GM12874 (cell line): Measurements from ENCODE around the gene DPP10.

Source experiments
- TF ChIP-seq, protein P1 (sequence below): IDR thresholded peaks from 2 replicates; pipeline ENCODE4 v1.5.1; 2011; ENCODE audit warnings: low read depth, mild to moderate bottlenecking, control low read depth, low read length, moderate library complexity; ENCODE audit not compliant: insufficient read depth

DPP10 gene

DNA sequence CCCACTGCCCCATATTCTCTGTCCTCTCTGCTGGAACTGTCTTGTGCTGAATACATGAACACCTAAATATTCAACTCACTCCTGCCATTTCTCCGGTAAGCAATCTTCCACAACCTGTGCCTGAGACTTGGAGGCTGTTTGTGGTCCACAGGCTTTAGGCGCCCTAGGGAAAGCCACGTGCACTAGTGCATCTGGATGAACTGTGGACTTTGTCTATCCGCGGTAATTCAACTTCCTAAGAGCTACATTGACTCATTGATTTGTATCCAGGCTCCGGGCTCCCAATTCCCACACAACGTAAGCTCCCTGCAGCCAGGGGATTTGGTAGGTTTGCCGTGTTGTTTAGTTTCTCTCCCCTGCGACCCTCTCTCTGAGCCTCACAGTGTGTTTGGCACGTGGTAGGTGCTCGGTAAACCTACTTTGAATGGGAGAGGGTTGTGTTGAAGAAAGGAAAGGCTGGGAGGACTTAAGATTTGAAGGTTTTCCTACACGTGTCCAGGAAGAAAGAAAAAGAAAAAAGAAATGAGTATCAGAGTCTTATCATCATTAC, 718.2 kb downstream of the DPP10 start:
- TF ChIP-seq, protein P1, sequence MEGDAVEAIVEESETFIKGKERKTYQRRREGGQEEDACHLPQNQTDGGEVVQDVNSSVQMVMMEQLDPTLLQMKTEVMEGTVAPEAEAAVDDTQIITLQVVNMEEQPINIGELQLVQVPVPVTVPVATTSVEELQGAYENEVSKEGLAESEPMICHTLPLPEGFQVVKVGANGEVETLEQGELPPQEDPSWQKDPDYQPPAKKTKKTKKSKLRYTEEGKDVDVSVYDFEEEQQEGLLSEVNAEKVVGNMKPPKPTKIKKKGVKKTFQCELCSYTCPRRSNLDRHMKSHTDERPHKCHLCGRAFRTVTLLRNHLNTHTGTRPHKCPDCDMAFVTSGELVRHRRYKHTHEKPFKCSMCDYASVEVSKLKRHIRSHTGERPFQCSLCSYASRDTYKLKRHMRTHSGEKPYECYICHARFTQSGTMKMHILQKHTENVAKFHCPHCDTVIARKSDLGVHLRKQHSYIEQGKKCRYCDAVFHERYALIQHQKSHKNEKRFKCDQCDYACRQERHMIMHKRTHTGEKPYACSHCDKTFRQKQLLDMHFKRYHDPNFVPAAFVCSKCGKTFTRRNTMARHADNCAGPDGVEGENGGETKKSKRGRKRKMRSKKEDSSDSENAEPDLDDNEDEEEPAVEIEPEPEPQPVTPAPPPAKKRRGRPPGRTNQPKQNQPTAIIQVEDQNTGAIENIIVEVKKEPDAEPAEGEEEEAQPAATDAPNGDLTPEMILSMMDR = no peak

DNA sequence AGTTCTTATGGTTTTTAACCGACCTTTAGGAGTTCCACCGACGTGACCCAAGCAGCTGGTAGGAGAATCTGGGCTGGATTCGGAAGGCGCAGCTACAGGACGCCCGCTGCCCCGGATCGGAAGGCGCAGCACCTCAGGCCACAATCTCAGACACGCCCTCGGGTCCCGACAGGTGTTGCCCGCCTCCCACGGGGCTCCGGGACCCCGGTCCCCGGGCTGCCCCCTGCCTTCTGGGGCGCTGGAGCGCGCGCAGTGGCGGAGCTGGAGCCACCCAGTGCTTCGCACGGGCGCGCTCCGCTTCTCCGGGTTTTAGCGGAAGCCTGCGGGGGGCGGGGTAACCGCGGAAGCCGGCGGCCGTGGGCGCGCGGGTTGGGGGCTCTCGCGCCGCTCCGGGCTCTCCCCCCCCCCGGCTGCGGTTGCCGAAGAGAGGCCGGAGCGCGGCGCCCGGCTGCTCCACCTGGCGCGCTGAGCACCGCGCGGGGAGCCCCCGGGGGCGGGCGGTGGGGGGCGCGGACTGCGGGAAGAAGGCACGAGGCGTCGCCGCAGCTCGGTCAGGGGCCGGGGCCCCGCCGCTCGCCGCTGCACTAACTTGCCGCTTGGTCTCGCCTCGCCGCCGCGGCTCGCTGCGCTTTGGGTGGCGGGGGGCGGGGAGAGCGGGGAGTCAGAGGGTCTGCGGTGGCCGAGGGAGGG, 718.8 kb downstream of the DPP10 start:
- TF ChIP-seq, protein P1 = no peak

DNA sequence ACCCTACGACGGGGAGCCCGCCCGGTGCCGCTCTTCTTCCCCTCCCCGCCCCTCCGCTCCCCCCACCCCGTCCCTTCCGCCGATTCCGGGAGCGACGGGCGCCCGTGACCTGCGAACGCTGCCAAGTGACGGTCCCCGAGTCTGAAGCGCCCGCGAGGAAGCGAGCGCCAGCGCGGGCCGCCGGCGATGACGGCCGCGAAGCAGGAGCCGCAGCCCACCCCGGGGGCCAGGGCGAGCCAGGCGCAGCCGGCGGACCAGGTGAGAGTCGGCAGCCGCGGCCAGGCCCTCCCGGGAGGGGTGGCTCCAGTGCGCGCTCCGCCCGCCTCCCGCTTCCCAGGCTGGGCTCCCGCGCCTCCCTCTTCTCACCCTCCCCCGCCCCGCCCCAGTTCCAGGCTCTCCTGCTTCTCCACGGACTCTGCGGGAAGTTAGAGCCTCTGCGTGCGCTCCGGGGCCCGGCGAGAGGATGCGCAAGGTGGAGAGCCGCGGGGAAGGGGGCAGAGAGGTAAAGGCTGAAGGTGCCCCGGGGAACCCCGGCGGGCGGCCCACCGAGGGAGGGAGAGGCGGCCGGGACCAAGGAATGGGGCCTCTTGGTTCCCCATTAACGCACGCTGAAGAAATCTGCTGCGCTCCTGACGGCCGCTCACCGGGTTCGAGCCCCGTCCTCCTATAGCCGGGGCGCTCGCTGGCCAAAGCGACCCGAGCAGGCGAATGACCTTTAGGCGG, 719.5 kb downstream of the DPP10 start:
- TF ChIP-seq, protein P1 = no peak

DNA sequence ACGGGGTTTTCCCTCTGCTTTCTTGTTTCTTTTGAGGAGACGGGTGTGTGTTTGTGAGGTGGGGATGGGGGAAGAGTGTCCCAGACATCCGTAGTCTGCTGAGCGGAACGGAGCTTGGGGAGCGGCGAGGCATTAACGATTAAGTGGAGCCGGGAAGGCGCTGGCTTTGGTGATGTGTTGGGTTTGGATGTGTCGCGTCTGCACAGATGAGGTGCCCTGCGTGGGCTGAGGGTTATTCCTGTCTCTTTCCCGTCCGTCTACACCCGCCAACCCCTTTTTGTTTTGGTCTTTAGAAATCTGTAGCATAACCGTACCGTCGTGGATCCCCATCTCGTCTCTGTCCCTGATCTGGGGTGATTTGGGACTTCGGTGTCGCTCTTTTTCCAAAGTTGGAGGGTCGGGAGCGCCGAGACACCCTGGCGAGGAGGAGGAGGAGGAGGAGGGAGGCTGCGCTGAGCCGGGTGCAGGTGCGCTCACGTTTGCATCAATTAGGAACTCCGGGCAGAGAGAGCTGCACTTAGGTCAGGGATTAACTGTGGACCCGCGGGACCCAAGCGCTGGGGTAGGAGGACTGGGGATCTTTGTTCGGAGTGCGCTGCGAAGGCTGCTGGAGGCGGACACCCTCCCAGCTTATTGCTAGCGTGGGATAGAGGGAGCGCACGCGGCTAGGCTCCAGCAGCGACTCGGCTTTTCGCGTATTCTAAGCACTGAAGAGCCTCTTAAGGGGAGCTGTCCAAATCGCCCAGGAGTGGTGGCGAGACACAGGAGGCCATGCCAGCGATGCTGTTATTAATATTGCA, 720.3 kb downstream of the DPP10 start:
- TF ChIP-seq, protein P1 = no peak

DNA sequence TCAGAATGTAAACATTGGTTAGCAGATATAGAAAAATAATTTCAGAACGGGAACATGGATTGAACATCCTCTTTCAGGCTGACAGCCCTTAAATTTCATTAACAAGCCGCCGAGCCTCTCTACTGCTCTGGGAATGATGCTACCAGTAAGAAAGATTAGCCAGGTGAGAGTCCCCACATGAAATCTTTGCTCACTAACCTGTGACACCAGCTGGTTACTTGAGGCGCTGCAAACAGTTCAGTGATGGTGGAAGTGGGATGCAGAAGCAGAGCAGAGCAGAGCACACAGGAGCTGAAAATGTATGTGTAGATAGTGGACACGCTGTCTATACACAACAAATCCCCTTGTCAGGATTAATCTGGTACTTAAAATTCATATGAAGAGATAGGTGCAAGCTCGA, 721.1 kb downstream of the DPP10 start:
- TF ChIP-seq, protein P1 = no peak

DNA sequence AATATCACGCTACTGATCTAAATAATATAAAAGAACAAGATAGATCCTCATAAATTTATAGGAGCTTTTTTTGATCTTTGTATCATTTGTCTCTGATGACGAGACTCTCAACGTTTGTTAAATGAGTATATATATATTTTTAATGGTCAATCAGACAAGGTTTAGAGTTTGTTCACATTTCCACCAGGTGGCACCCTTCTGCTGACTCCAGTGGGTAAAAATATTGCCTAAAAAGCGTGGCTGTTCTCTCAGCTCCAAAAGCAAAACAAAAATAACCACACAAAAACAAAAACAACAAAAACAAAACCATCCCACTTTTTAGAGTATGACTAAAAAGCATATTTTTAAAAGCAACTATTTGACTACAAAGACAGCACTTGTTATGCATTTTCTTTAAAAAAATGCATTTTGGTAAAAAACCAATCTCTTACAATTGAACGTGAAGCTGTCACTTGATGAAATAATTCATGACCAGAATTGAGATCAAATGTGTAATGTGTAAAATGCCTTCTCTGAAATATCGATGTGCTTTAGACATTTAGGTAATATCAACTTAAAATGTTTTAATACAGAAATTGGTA, 723.2 kb downstream of the DPP10 start:
- TF ChIP-seq, protein P1 = peak; percentile 29; the same call in 1 of the 2 replicates

DNA sequence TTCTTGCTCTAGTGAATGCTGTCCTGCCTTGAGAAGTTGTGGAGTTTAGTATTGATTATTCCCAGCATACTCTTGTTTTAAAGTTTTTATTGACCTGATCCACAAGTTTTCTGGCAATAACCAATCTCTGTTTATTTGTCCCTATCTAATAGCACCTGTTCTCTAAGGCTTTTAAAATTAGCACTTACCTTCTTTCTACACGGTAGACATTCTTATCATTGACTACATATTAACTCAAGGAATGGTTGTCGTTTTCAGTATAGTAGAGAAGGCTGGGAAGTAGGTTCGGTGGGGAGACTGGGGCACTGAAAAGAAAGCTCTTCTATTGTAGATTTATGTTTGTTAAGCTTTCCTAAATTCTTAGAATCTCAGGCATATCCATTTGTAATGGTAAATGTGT, 726.0 kb downstream of the DPP10 start:
- TF ChIP-seq, protein P1 = no peak
